Subcutaneous abdominal adipose tissue (tissue), 5 donors: Measurements from ENCODE around the gene NLE1.
"Not testable (repeated sequence)": the region's sequence is repeated elsewhere in the genome, so short reads cannot be mapped to it uniquely, and the experiment has no call there.

Experiments used
- H3K27ac ChIP-seq: one replicate; pipeline ENCODE4 v1.7.0; 2013; ENCODE audit warnings: low read depth, mild to moderate bottlenecking, inconsistent platforms, low read length, moderate library complexity
- H3K27me3 ChIP-seq, 5 donors: one replicate each; pipeline ENCODE4 v1.7.0; 2013; ENCODE audit warnings: low read length in 5 of 5, inconsistent platforms in 1 of 5; ENCODE audit not compliant: control insufficient read depth in 5 of 5, insufficient read depth in 4 of 5
- H3K36me3 ChIP-seq, 5 donors: one replicate each; pipeline ENCODE4 v1.7.0; 2013; ENCODE audit warnings: low read length in 5 of 5; ENCODE audit not compliant: control insufficient read depth in 5 of 5, insufficient read depth in 5 of 5
- H3K4me1 ChIP-seq, 5 donors: one replicate each; pipeline ENCODE4 v1.7.0; 2013; ENCODE audit warnings: low read length in 5 of 5, mild to moderate bottlenecking in 3 of 5, moderate library complexity in 1 of 5; ENCODE audit not compliant: control insufficient read depth in 5 of 5, insufficient read depth in 5 of 5
- H3K4me3 ChIP-seq, 5 donors: one replicate each; pipeline ENCODE4 v1.7.0; 2013; ENCODE audit warnings: low read length in 5 of 5, low read depth in 1 of 5
- H3K9ac ChIP-seq, 5 donors: one replicate each; pipeline ENCODE4 v1.7.0; 2013; ENCODE audit warnings: low read length in 5 of 5, mild to moderate bottlenecking in 4 of 5, moderate library complexity in 3 of 5
- H3K9me3 ChIP-seq, 5 donors: one replicate each; pipeline ENCODE4 v1.7.0; 2013; ENCODE audit warnings: low read length in 5 of 5; ENCODE audit not compliant: control insufficient read depth in 5 of 5
- donor health status: healthy.
- donor health status: healthy.
- donor health status: healthy.
- donor health status: healthy.
- donor health status: healthy.

Gene NLE1

DNA sequence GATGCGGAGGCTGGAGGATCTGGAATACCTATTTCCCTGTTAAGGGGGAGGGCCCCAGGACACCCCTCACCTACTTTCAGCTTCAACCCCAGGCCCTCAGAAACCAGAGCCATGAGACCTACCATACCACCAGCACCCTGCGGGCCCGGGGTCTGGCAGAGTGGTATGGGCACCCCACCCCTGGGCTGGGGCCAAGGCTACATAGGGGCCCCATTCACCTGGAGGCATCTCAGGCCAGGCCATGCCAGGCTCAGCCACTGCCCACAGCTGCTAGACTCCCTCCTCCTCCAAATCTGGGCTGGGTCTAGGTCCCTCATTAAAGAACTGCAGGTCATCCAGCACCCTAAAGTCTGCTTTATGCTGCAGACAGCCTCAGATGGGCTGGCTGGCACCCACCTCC, 11.7 kb downstream of the NLE1 start:
- no peak overlapping the region for H3K9ac ChIP-seq
- peaks cover 3 to 23% (median 15%) of the 10 kb centered on the region in 5 donors for H3K4me1 ChIP-seq
- H3K27ac ChIP-seq = no peak overlapping the region
- peaks cover 0 to 46% (median 43%) of the 10 kb centered on the region in 5 donors for H3K36me3 ChIP-seq
- no peaks in the 10 kb centered on the region for H3K27me3 ChIP-seq
- H3K4me3 ChIP-seq = no peak overlapping the region
- H3K9me3 ChIP-seq = no peaks in the 10 kb centered on the region

DNA sequence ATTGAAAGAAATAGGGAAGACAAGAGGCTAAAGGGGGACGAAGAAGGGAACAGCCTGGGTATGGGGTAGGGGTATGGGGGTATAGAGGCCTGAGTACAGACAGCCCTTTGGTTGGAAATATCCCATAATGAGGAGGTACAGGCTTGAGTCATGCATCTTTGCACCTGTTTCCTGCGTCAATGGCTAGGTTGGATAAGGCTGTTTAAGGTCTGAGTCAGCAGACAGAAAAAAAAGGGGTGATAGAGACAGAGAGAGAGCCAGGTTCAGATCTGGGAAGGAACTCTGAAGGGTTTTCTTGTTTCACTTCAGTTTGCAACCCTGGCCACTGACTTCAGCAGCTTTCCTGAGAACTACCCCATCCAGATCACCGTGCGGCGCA, 12.1 kb downstream of the NLE1 start:
- Histone ChIP-seq H3K27ac (no peak overlapping the region), H3K4me1 (peaks cover 3 to 20% (median 15%) of the 10 kb centered on the region in 5 donors), H3K9ac (no peak overlapping the region), H3K27me3 (no peaks in the 10 kb centered on the region), H3K4me3 (no peak overlapping the region), H3K36me3 (peaks cover 0 to 42% (median 39%) of the 10 kb centered on the region in 5 donors), H3K9me3 (no peaks in the 10 kb centered on the region)

DNA sequence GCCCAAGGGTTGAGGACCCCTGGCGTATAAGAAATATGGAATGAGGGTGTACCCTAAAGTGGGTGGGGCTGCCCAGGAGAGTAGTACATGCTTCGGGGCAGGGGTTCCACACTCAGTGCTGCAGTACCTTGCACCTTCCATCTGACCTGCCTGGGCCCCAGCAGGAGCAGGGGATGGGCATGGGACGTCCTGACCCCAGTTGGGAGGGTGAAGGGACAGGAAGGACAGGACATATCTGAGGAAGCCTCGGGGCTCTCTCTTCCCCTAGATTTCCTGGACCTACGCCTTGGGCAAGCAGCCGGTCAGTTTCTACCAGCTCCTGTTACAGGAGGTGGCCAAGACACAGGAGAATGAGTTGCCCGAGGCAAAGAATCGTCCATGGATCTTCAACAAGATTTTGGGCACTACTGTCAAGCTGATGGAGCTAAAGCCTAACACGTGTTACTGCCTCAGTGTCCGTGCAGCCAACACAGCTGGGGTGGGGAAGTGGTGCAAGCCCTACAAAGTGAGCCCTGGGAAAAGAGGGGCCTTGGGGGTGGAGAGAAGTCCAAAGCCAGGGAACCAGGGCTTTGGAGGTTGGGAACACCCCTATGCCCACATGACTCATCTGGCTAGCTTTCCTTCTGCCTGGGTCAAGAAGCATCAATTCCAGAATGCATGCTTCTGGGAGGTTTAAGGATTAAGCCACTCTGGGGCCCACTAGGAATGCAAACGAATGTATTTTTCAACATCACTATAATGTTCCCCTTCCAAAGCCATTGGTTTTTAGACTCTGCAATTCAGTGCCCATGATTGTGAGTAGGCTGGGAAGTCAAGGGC, 12.7 kb downstream of the NLE1 start:
- Histone ChIP-seq H3K9ac (no peak overlapping the region), H3K36me3 (peaks cover 0 to 36% (median 34%) of the 10 kb centered on the region in 5 donors), H3K27me3 (no peaks in the 10 kb centered on the region), H3K27ac (no peak overlapping the region), H3K9me3 (no peaks in the 10 kb centered on the region), H3K4me1 (peaks cover 3 to 20% (median 15%) of the 10 kb centered on the region in 5 donors), H3K4me3 (no peak overlapping the region)

DNA sequence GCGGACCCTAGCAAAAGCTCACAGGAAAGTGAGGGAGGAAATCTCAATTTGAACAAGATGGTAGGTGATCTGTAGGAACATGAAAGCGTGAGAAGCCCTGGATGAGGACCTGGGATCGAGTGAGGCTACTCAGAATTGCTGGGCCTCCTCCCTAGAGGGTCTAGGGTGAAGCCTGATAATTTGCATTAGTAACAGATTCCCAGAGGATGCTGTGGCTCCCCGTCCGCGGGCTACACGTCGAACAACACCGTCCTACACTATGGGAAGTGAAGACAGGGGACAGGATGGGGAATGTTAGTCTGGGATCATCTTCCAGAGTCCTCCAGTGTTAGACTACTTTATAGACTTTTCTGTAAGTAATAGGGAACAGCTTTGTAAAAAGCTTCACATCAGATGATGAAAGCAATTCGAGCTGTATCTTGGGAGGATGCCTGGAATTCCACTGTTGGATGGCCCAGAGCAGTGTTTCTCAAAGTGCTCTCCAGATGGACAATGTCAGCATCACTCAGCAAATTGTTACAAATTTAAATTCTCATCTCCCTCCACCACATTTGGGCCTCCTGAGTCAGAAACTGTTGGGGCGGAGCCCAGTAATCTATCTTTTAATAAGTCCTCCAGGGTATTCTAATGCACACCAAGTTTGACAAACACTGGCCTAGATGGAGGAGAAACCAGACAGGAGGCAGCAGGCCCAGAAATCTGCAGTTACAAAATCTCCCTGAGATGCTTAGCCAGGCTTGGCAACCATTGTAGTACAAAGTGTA, 14.2 kb downstream of the NLE1 start:
- Histone ChIP-seq H3K27ac (no peak overlapping the region), H3K9ac (no peak overlapping the region), H3K4me3 (no peak overlapping the region), H3K27me3 (no peaks in the 10 kb centered on the region), H3K36me3 (peaks cover 0 to 22% (median 20%) of the 10 kb centered on the region in 5 donors), H3K9me3 (no peaks in the 10 kb centered on the region), H3K4me1 (peaks cover 3 to 20% (median 15%) of the 10 kb centered on the region in 5 donors)

DNA sequence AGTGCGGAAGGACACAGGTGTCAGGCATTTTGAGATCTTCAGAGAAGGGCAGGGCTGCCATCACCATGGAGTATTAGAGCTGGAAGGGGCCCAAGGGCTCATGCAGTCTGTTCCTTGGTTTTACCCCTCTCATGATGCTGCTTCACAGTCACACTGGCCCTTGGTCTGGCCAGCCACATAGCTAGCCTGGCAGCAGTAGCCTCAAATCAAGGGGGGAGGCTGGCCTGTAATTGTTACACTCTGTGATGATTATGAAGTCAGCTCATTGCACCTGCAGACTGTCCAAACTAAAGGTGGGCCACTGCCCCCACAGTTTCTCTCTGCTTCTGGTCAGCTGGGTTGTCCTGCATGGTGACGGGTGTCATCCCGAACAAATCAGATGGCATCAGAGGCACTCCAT, 20.8 kb downstream of the NLE1 start, which contains the start of gene FNDC8:
Gene FNDC8, plus strand, starts transcription at position 301 of the 400 bp plus-strand sequence. Its CDS starts 79 bp downstream, at position 380.
- Histone ChIP-seq H3K4me3 (no peak within 1 kb of the TSS), H3K27ac (no peak within 1 kb of the TSS)

DNA sequence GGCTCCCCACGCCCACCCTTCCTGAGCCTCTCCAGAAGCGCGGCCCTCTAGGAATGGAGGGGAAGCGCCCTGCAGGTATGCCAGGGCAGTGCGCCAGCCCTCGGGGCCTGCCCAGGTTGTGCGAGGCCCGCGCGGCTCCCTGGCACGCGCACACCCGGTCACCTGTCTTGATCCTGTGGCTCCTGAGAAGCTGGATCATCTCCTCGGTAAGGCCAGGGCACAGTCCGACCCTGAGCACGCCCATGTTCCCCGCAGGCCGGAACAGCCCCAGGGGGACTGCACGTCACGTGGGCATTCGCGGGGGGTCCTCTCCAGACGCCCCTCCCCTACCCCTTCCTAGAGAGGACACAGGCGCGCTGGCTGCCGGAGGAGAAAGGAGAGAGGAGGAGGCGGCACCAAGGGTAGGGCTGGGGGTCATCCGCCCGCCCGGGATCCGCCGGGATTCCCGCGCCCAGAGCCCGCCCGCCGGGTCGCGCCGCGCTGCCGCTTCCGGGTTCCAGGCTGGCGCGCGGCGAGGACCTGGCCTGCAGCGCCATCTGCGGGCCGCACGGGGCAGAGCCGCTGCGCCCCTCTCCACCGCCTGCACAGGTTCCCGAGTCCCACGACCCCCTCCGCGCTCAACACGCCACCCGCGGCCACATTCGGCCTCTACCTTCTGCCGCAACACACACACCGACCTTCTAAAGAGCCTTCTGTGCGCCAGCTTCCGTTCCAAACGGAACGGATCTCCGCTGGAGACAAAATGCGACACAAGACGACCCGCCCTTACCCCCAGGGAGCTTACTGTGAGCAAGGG, 22.5 kb downstream of the NLE1 start, which contains the start of gene RAD51D:
Gene RAD51D, minus strand, starts transcription at position 491 of the 796 bp plus-strand sequence. Its CDS starts 247 bp downstream, at position 244.
- peak within 1 kb of the TSS in 4 of 5 donors; percentile 82 to 92 (median 86) for H3K9ac ChIP-seq
- no peaks in the 10 kb centered on the region for H3K9me3 ChIP-seq
- H3K27ac ChIP-seq = peak within 1 kb of the TSS; percentile 54
- H3K4me3 ChIP-seq = peak within 1 kb of the TSS; percentile 80 to 95 (median 91)
- no peaks in the 10 kb centered on the region for H3K36me3 ChIP-seq
- H3K4me1 ChIP-seq = peaks cover 3 to 27% (median 19%) of the 10 kb centered on the region in 5 donors
- H3K27me3 ChIP-seq = no peaks in the 10 kb centered on the region

More for the DNA sequence above, 20.8 kb downstream of the NLE1 start, which contains the start of gene FNDC8:
- H3K27me3 ChIP-seq = no peaks in the 10 kb centered on the region
- H3K9ac ChIP-seq = no peak within 1 kb of the TSS
- no peaks in the 10 kb centered on the region for H3K9me3 ChIP-seq
- no peaks in the 10 kb centered on the region for H3K36me3 ChIP-seq
- peaks cover 3 to 23% (median 19%) of the 10 kb centered on the region in 5 donors for H3K4me1 ChIP-seq

DNA sequence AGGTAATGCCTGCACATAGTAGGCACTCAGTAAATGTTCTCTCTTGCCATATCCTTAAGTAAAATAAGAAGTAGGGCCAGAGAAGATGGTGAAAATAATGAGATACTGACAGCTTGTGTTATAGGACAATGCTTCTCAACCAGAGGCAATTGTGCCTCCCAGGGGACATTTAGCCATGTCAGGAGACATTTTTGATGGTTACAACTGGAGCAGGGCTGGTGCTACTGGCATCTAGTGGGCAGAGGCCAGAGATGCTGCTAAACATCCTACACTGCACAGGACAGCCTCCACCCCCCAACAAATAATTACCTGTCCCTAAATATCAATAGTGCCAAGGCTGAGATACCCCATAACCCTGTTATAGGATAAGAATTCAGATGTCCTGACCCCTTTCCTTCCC, 24.1 kb downstream of the NLE1 start:
- no peak overlapping the region for H3K27ac ChIP-seq
- peaks cover 3 to 27% (median 19%) of the 10 kb centered on the region in 5 donors for H3K4me1 ChIP-seq
- peaks cover 0 to under 1% (median 0%) of the 10 kb centered on the region in 5 donors for H3K36me3 ChIP-seq
- no peak overlapping the region for H3K4me3 ChIP-seq
- no peak overlapping the region for H3K9ac ChIP-seq
- H3K27me3 ChIP-seq = no peaks in the 10 kb centered on the region
- H3K9me3 ChIP-seq = no peaks in the 10 kb centered on the region

DNA sequence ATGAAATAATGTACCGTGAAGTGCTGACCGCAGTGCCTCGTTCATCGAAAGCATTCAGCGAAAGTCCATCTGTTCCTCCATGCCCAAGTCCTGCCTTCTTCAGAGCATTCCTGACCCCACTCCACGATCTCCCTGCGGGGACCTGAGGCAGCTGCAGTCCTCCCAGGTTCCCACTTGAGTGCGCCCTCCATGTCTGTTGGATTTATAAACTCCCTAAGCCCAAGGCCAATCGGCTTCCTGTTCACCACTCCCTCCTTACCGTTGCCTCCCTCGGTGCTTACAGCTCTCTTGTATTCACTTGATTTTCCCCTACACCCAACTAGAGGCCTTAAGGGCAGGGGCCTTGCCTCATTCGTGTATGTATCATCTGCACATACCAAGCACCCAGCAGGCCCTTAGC, 25.3 kb downstream of the NLE1 start:
- no peaks in the 10 kb centered on the region for H3K9me3 ChIP-seq
- peaks cover 0 to 3% (median 0%) of the 10 kb centered on the region in 5 donors for H3K36me3 ChIP-seq
- no peak overlapping the region for H3K4me3 ChIP-seq

DNA sequence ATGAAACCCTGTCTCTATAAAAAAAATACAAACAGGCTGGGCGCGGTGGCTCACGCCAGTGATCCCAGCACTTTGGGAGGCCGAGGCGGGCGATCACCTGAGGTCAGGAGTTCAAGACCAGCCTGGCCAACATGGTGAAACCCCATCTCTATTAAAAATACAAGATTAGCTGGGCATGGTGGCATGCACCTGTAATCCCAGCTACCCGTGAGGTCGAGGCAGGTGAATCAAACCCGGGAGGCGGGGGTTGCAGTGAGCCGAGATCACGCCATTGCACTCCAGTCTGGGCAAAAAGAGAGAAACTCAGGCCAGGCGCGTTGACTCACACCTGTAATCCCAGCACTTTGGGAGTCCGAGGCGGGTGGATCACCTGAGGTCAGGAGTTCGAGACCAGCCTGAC, 31.3 kb downstream of the NLE1 start:
- H3K9me3 ChIP-seq, H3K4me1 ChIP-seq, H3K27me3 ChIP-seq, H3K27ac ChIP-seq, H3K4me3 ChIP-seq, H3K9ac ChIP-seq: not testable (repeated sequence)
- H3K36me3 ChIP-seq = peaks cover 0 to 16% (median 15%) of the 10 kb centered on the region in 5 donors

More for the DNA sequence above, 25.3 kb downstream of the NLE1 start:
- H3K9ac ChIP-seq = peak overlapping the region in 1 of 5 donors; percentile 26
- H3K27me3 ChIP-seq = no peaks in the 10 kb centered on the region
- peaks cover 3 to 27% (median 19%) of the 10 kb centered on the region in 5 donors for H3K4me1 ChIP-seq
- no peak overlapping the region for H3K27ac ChIP-seq
